GM19328 (cell line): ENCODE results near the gene HK1.
A peak's percentile ranks its signal among the peaks of the same experiment; 100 is the strongest.
"Not testable (repeated sequence)": the region's sequence is repeated elsewhere in the genome, so short reads cannot be mapped to it uniquely, and the experiment has no call there.

ENCODE experiments used
- ATAC-seq: cut with Tn5 transposase; IDR thresholded peaks from one replicate; pipeline ENCODE4 v1.9.1; 2021; ENCODE audit warnings: mild to moderate bottlenecking, moderate library complexity; ENCODE audit not compliant: unreplicated experiment

Gene HK1

DNA sequence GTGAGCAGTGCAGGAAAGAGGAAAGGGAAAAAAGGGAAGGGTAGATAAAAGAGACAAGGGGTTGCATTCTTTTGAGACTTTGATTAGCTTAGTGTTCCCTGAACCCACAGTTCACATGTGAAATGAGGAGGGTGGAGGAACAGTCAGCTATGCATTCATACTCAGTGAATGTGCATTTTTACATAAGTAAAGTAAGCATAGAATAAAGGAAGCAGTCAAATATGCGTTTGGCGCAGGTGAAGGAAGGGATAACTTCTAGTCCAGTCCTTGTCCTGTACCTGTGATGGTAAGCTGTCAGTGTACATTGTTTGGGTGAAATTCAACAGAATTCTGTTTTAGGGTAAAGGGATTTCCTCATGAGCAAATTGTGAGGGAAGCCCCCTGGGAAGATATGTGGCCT, 28.1 kb downstream of the HK1 start:
- no peak for ATAC-seq

DNA sequence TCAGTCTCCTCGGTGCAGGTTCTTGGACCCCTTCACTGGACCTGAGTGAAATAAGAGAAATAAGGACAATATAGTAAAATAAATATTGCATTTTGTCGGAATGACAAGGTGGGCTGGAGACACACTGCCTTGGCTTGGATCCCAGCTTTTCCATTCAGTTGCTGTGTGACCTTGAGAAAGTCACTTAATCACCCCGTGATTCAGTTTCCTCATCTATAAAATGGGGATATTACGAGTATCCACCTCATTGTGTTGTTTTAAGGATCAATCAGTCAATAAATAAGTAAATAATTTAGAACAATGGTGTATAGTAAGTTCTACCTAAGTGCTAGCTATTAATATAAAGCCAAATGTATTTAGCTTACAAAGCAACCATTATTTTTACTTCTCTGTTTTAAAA, 29.1 kb downstream of the HK1 start:
- ATAC-seq: no peak

DNA sequence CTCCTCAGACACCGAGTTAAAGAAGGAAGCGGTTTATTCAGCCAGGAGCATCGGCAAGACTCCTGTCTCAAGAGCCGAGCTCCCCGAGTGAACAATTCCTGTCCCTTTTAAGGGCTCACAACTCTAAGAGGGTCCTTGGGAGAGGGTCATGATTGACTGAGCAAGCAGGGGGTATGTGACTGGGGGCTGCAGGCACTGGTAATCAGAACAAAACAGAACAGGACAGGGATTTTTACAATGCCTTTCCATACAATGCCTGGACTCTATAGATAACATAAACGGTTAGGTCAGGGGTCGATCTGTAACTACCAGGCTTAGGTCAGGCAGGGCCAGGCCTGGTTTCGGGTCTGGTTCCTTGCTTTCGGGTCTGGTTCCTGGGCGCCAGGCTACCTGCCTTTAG, 30.0 kb downstream of the HK1 start:
- ATAC-seq: not testable (repeated sequence)

DNA sequence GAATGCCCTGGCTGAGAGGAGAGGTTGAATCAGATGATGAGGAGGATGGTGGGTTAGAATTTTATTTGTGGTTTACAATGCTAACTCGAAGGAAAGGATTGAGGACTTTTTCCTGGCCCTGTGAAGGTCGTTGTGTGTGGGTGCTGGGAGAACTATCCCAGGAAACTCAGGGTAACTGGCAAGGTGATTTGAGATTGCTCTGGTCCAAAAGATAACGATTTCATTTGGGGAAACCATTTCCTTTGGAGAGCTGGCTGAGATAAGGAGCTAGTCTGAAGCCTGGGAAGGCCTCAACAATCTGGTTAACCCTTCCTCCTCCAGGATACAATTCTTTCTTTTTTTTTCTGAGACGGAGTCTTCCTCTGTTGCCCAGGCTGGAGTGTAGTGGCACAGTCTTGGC, 33.0 kb downstream of the HK1 start:
- no peak for ATAC-seq

DNA sequence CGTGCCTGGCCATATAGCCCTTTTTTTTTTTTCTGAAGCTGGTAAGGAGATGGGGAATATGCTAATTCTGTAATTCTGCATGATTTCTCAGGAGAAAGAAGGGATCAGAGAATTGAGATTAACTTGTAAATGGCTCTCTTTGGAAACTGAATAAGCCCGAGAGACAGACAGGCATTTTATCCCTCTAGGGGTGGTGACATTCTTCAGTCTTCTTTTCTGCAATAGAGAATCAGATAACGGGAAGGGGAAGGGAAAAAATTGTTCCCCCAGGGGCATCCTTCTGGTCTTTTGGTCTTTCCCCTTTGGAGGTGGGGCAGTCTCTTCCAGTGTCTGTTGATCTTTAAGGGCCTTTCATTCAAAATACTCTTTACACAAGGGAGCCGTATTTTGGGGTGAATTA, 34.2 kb downstream of the HK1 start:
- ATAC-seq: no peak

DNA sequence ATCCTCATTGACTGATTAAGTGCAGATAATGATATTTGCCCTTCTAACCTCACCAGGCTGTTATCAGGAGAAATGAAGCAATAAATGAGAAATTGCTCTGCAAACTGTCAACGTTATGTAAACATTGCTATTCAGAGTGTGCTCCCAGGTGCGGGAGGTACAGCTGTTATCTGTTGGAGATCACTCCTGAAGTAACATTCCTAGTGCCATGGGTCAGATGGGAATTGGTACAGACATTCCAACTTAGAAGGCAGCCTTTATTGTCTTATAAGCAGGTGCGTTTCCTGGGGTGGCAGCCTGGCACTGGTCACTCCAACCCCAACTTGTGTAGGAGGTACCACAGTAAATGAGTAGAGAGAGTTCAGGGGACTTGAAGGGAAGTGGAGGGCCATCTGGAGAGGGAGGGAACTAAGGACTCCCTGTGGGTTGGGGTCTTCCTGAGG, 36.8 kb downstream of the HK1 start:
- no peak for ATAC-seq

DNA sequence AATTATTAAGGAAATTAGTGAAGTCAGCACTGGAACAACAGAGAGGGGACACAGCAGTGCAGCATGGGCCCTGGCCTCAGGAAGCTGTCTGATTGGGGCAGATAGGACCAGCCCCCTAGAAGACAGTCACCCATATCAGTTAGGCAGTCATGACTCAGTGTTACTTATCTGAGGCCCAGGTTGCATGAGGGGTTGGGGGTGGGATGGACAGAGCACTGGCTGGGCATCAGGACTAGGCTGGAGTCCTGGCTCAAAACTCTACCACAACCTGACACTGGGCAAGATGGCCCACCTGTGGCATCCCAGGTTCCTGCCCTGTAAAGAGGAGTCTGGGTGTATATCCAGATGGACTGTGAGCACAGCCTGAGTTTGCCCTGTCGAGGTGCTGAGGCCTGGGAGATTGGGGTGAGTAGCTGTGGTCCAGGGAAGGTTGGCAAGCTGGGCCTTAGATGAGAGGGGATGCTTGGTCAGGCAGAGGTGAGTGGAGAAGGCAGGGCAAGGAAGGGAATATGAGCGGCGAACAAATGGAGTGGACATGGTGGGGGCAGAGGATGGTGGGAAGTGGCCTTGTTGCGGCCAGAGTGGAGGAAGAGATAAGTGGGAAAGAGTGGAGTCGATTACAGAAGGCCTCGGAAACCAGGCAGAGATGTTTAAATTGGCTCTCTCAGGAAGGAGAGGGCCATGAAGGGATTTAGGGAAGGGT, 37.5 kb downstream of the HK1 start:
- no peak for ATAC-seq

DNA sequence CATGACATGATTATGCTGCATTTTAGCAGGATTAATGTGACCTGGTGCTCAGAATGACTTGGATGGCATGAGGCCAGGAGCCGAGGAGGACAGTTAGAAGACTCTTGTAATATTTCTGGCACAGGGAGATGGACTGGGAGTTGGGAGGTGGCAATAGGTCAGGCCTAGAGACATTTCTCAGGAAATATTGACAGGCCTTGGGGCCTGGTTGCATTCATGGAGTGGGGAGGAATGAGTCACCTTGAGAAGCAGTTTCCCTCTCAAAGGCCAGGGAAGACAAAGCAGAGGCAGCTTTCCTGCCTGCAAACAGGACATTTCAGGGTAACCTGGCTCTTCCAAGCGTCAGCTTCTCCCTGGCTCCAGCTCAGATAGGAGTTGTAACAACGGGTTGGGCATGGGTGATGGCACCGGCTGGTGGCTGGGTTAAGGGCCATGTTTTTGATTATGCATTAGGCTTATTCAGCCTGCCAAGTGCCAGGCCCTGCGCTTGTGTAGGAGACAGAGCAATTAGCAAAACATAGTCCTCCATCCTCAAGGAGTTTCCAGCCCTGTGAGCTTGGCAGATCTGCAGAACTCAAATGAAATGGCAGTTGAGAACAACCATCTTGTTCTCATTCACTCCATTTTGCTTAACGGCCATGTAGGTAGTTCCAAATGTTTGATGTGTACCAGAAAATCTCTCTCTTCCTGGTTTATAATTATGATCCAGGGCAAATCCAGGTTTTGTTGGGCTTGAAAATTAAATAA, 38.2 kb downstream of the HK1 start:
- no peak for ATAC-seq

DNA sequence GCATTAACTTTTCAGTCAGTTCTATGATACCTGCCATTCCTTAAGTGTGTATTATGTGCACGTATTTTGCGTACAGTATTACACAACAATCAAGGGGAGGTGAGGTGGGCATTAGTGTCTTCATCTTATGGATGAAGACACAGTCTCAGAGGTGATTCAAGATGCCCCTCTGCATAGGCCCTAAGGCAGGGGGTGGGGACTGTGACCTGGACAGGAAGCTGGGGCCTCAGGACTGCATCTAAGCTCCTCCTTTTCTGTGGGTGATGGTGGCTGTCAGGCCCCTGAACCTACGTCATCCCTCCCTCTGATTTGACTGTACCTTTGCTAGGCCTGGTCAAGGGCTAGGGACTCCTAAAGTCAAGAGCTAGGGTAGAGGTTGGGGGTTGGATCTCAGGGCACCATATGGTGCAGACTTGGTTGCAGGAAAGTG, 38.9 kb downstream of the HK1 start:
- ATAC-seq: no peak

DNA sequence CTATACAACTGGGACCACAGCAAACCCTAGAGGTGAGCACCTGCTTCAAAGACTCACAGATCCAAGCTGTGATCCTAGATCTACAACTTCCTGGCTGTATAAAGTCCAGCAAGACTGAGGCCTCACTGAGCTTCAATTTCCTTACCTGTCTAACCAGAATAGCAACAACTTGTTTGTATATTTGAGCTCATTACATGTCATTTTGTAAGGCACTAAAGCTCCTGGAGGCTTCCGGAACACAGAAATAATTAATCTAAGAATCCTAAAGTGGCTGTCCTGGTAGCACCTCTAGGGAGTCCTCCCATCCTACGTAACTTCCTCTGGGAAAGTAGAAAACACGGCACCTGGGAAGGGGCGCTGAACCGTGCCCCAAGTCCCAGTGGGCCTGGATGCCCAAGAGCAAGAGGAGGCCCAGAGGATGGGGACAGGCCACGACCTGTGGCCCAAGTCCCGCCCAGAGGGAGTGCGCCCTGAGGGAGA, 39.4 kb downstream of the HK1 start:
- no peak for ATAC-seq

DNA sequence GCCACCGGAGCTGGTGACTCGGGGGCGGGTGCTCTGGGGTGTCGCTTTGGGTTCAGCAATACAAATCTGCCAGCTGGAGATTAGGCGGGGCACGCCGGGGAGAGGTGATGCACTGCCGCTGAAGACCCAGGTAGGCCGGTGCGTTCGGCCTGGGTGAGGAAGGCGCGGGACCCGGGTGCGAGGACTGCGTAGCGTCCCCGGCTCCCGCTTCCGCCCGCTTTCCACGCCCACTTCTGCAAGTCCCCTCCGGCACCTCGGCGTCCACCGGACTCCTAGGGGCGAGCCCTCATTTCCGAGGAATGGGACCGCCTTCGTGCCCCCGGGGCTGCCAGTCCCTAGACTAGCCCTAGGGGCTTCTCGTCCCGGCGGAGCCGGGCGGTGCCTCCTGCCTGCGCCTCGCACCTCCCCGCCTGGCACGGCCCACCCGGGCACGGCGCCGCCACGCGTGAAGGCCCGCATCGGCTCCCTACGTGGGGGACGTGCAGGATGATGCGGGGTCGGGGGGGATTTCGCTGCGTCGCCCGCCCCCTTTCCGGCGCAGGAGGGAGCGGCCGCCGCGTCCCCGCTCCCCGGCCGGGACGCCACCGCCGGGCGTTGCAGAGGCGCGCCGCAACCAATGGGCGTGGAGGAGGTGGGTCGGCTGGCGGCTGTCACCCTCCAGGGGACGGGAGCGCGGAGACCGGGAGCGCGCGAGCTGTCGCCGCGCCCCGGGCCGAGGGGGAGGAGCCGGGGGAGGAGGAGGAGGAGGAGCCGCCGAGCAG, 40.0 kb downstream of the HK1 start:
- peak; percentile 77 for ATAC-seq

DNA sequence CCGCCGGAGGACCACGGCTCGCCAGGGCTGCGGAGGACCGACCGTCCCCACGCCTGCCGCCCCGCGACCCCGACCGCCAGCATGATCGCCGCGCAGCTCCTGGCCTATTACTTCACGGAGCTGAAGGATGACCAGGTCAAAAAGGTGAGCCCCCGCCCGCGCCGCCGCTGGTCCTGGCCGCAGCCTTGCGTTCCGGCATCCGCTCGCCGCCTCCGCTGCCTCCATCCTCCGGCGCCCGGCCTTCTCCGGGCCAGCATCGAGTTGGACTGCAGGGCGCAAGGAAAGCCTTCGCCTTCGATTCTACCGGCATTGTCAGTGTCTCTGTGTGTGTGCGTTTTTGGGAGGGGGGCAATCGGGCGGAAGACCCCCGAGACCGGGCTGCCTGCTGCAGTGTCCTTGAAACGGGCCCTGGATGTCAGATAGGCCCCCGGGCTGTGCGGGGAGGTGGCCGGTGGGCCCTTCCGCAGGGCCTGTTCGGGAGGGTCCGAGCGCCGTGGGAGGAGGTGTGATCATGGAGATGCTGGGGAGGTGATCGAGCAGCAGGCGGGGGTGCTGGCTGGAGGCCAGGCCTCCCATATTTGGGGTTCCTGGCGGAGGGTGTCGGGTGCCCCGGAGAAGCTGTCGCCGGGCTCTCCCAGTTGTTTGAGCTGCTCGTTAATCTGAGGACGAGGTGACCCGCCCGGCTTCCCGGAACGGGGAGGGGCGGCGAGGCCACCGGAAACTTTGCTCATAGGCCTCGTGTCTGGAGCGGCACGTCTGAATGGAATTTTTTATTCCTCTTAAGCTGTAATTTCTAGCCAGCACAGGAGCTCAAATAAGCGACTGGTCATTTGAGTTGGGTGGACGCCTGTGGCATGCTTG, 40.8 kb downstream of the HK1 start:
- peak; percentile 12 for ATAC-seq

DNA sequence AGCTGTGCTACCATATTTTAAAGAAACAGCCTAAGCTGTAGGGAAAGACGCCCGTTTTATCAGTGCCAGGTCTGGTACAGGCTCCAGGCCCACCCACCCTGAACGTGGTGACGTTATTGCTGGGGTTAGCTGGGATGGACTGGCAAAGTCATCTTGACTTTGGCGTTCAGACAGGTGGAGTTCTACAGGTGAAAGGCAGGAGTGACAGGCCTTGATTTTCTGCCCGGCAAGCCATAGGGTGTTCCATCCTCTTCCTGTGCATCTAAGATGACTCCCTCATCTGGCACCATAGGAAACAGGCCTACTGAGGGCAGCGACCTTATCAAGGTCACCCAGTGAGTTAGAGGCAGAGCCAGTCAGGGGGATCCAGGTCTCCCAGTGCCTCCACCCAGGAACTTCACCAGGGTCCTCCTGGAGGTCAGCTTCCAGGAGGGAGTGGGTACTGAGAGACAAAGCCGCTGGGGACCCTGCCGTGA, 41.6 kb downstream of the HK1 start:
- no peak for ATAC-seq

DNA sequence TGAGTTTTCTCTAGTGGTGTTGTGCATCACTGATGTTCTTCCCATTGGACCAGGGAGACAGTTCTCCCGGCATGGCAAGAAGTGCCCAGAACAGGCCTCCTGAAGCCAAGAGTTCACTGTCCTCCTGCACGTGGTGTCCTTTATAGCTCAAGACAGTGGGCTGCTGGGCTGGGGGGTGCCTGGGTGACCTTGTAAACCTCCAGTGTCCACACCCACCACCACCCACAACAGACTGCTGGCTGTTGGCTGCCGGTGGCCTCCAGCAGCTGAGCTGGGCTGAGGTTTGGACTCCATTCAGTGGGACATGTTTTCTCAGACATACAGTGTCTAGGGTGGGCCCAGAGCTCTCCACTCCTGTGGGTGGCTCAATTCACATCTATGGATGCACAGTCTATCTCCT, 42.2 kb downstream of the HK1 start:
- ATAC-seq: no peak

DNA sequence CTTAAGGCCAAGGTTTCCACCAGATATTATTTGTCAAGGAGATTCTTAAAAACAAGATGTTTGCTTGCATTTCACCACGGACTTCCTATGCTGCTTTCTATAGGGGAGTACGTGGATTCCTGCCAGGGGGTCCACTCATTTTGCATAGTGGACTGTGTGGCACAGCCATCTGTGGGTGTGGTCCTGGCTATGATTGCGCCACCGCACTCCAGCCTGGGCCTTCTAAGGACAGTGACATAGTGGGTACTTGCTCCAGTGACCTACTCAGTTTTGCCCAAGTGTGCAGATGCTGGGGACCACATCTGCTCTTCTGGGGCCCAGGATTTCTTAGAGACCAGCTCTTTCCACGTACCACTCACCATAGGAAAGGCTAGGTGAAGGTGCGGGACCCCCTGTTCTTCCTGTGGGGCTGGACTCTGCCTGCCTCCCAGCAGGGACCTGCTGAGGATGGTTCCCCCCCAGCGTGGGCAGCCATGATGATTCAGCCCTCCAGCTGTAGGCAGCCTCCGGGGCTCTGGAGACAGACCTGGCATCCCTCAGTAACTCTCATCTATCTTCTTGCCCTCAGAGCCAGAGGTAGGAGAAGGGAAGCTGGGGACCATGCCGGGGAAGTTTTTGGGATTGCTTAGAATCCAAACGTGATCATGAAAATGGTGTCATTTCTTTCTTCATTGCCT, 42.9 kb downstream of the HK1 start:
- no peak for ATAC-seq

DNA sequence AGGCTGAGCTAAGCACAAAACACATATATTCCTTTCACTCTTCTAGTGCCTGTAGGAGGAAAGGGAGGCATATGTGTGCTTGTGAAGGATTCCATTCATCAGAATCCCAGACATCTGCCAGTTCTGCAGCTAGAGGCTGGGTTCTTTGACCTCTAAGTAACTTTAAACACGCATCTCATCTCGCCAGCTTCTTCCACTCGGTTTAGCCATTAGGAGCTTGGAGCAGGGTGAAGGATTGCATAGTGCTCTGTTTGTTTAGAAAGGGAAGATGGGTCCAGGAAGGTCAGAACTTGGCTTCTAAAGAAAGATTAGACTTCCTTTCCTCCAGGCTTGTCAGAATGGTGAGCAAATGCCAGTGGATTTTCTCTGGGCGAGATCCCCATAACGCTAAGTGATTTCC, 43.6 kb downstream of the HK1 start:
- no peak for ATAC-seq

DNA sequence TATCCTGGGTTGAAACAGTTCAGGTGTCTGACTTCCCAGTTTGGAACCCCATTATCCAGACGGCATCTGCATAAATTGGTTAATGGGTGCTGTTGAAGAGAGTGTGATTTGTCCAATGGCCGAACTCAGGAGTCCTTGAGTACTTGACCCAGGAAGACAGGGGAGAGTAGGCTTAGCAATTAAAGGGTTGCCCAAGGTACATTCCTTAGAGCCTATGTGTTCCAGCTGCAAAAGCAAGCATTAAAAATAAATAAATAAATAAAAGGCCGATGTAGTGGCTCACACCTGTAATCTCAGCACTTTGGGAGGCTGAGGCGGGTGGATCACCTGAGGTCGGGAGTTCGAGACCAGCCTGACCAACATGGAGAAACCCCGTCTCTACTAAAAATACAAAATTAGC, 44.0 kb downstream of the HK1 start:
- ATAC-seq: not testable (repeated sequence)

DNA sequence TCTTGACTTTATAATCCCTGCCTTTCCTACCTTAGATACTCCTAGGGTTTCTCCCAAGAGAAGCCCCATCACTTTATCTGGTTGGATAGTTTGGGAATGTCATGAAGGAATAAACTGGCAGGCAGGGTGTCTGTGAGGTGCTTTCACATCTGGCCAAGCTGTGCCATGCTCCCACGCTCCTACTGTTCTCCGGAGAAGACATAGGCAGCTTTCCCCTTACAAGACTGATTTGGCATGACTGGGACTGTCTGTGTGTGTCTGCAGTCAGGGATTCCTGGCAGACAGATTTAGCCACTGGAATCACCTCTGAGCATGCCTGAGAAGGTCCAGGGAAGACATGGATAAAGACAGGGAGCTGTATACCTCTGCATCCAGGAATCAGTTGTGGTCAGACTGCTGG, 45.3 kb downstream of the HK1 start:
- ATAC-seq: no peak

DNA sequence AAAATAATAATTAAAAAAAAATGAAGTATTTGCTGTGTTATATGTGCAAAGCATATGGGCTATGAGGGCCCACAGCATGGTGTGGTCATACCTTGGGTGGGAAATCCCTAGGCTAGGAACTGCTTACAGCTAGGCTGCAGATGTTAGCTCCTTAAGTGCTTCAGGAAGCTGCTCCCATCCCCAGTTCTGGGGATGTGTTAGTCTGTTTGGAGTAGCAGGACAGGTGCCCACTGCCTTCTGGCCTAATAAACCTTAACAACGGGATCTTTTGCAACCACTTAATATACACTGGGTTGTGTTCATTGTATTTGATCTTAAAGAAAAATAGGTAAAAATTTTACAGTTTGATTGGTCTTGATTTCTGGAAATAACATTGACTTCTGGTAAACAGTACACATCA, 46.3 kb downstream of the HK1 start:
- ATAC-seq: no peak
